NCI-H1048 (cell line): ENCODE measurements around the gene KISS1R.

Experiments used
- DNase-seq: peaks from one replicate; lab custom pipeline; 2025; lab: John Stamatoyannopoulos, UW

Gene KISS1R

GRCh38 chr19:920051-920864 lies 3.1 kb downstream of the KISS1R start:
- no peak for DNase-seq

- DNase-seq, result no peak
These were observed 7.5 kb downstream of the KISS1R start for GRCh38 chr19:924553-925086.

GRCh38 chr19:925087-925525 lies 8.0 kb downstream of the KISS1R start:
- DNase-seq, result no peak

GRCh38 chr19:925526-926322 lies 8.6 kb downstream of the KISS1R start, which contains the start of gene ARID3A:
TSS of gene ARID3A (plus strand) at chr19:926035. CDS start at chr19:929529, 3,494 bp downstream.
- peak; percentile 62 for DNase-seq

GRCh38 chr19:926323-926588 lies 9.1 kb downstream of the KISS1R start:
- no peak for DNase-seq

- no peak for DNase-seq
These were observed 9.6 kb downstream of the KISS1R start for GRCh38 chr19:926589-927350.

GRCh38 chr19:927351-927779 lies 10.2 kb downstream of the KISS1R start:
- DNase-seq, result no peak

- no peak for DNase-seq
These were observed 10.8 kb downstream of the KISS1R start for GRCh38 chr19:927780-928401.

GRCh38 chr19:928471-929202 lies 11.5 kb downstream of the KISS1R start:
- no peak for DNase-seq

GRCh38 chr19:929203-929890 lies 12.2 kb downstream of the KISS1R start:
- no peak for DNase-seq

GRCh38 chr19:929891-930258 lies 12.7 kb downstream of the KISS1R start:
- no peak for DNase-seq

GRCh38 chr19:931860-932647 lies 14.9 kb downstream of the KISS1R start:
- no peak for DNase-seq

- no peak for DNase-seq
These were observed 15.8 kb downstream of the KISS1R start for GRCh38 chr19:932648-933552.

- DNase-seq, result no peak
These were observed 16.4 kb downstream of the KISS1R start for GRCh38 chr19:933553-933882.

- no peak for DNase-seq
These were observed 17.2 kb downstream of the KISS1R start for GRCh38 chr19:934197-934840.

GRCh38 chr19:934865-935479 lies 17.8 kb downstream of the KISS1R start:
- DNase-seq, result no peak

GRCh38 chr19:936175-936546 lies 19.0 kb downstream of the KISS1R start:
- no peak for DNase-seq

- no peak for DNase-seq
These were observed 20.1 kb downstream of the KISS1R start for GRCh38 chr19:937259-937694.
